ENCODE results near the gene RBM44. TPM values are rescaled to one million over a fixed set of nuclear protein-coding genes. Genes with fewer than 3 reads are reported as not detected.
A peak's percentile ranks its signal among the peaks of the same experiment; 100 is the strongest.
"Not testable (repeated sequence)": the region's sequence is repeated elsewhere in the genome, so short reads cannot be mapped to it uniquely, and the experiment has no call there.

The RBM44 gene
- total and polyA plus RNA-seq, 2 donors = 0.82 to 0.85 TPM

DNA sequence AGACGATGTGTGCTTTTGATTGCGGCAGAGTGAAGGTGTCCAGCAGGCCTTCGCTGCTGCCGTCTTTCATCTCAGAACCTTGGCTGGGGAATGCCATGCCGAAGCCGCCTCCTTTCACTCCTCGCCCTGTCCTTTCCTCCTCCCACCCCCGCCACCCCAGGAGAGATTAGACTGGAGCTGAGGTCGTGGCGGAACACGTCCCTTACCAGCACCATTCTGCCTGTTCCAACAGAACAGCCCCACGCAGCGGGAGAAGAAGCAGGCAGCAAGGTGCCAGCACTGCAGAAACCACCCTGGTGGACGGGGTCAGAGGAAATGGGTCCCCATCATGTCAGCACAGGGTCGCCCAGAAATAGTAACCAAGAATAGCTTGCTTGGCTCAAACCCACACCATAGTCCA, 24.8 kb upstream of the RBM44 start:
- 98% methylated on average over 15 of the region's 15 CpGs for WGBS
- Histone ChIP-seq H3K9me3 (ENCODE audit: control insufficient read depth in 2 of 2, insufficient read depth in 1 of 2, low read length in 1 of 2) (no peaks in the 10 kb centered on the region), H3K36me3 (ENCODE audit: control insufficient read depth in 2 of 2, insufficient read depth in 2 of 2, low read length in 1 of 2) (peaks cover 35 to 37% of the 10 kb centered on the region in 2 donors), H3K4me1 (ENCODE audit: control insufficient read depth in 2 of 2, insufficient read depth in 2 of 2, low read length in 2 of 2) (no peaks in the 10 kb centered on the region), H3K27ac (ENCODE audit: low read depth in 1 of 2, low read length in 1 of 2) (no peak overlapping the region), H3K4me3 (ENCODE audit: low read length in 2 of 2) (no peak overlapping the region), H3K27me3 (ENCODE audit: control insufficient read depth in 2 of 2, insufficient read depth in 1 of 2, low read length in 1 of 2) (no peaks in the 10 kb centered on the region)
- DNase-seq (ENCODE audit: low read depth in 6 of 9, low spot score in 9 of 9) = no peak

DNA sequence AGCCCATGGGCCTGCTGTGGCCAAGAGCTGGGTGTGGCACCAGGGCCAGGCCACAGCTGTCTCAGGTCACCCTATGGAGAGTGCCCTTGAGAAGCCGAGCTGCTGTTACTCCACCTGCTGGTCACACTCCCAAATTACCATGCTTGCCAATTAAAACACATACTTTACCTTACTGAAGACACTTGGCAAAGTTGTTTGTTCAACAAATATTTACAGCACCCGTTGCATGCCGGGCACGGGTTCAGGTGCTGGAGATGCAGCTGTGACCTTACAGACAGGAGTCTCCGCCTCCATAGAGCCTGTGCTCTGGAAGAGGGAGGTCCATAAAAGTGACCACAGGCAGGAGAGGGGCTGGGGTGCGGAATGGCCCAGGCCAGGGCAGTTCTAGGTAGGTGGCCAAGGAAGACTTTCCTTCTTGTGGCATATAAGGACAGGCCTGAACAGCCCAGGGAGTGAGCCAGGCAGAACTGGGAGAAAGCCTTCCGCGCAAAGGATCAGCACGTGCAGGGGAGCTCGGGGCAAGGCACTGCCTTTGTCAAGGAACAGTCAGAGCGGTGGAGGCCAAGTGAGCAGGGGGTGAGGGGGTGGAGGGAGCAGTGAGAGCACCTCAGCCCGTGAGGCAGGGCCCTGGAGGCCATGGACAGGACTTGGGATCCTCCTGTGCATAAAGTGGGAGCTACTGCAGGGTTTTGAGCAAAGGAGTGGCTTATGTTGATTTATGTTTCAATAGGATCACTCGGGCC, 23.6 kb upstream of the RBM44 start:
- H3K27ac ChIP-seq (ENCODE audit: low read depth in 1 of 2, low read length in 1 of 2) = no peak overlapping the region

DNA sequence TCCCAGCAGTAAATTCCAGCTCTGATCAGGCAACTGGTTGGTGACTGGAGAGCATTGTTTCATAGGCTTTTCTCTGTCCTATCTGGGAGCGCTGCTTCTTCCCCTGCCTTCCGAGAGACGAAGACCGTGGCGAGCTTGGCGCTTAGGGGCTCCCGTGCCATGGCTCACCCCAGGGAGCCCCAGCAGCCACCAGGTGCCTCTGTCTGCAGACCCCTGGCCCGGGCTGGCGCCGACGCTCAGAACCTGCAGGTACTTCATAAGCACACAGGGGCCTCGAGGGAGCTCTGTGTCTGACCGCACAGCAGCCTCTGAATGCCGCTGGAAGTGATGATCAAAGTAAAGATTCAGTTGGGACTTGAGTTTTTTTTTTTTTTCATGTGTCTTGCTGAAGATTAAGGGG, 19.1 kb upstream of the RBM44 start:
- Histone ChIP-seq H3K27ac (ENCODE audit: low read depth in 1 of 2, low read length in 1 of 2) (no peak overlapping the region), H3K4me1 (ENCODE audit: control insufficient read depth in 2 of 2, insufficient read depth in 2 of 2, low read length in 2 of 2) (no peaks in the 10 kb centered on the region), H3K36me3 (ENCODE audit: control insufficient read depth in 2 of 2, insufficient read depth in 2 of 2, low read length in 1 of 2) (peaks cover 35 to 43% of the 10 kb centered on the region in 2 donors), H3K4me3 (ENCODE audit: low read length in 2 of 2) (no peak overlapping the region), H3K27me3 (ENCODE audit: control insufficient read depth in 2 of 2, insufficient read depth in 1 of 2, low read length in 1 of 2) (no peaks in the 10 kb centered on the region), H3K9me3 (ENCODE audit: control insufficient read depth in 2 of 2, insufficient read depth in 1 of 2, low read length in 1 of 2) (peaks cover 2 to 10% of the 10 kb centered on the region in 2 donors)
- 98% methylated on average over 14 of the region's 14 CpGs for WGBS
- peak in 1 of 9 donors; percentile 1 for DNase-seq (ENCODE audit: low read depth in 6 of 9, low spot score in 9 of 9)

More for the DNA sequence above, 23.6 kb upstream of the RBM44 start:
- no peaks in the 10 kb centered on the region for H3K4me1 ChIP-seq (ENCODE audit: control insufficient read depth in 2 of 2, insufficient read depth in 2 of 2, low read length in 2 of 2)
- no peaks in the 10 kb centered on the region for H3K9me3 ChIP-seq (ENCODE audit: control insufficient read depth in 2 of 2, insufficient read depth in 1 of 2, low read length in 1 of 2)
- no peak overlapping the region for H3K4me3 ChIP-seq (ENCODE audit: low read length in 2 of 2)
- peak in 8 of 9 donors; percentile 13 to 54 (median 26) for DNase-seq (ENCODE audit: low read depth in 6 of 9, low spot score in 9 of 9)
- H3K27me3 ChIP-seq (ENCODE audit: control insufficient read depth in 2 of 2, insufficient read depth in 1 of 2, low read length in 1 of 2) = no peaks in the 10 kb centered on the region
- 94% methylated on average over 13 of the region's 13 CpGs for WGBS
- peaks cover 34 to 39% of the 10 kb centered on the region in 2 donors for H3K36me3 ChIP-seq (ENCODE audit: control insufficient read depth in 2 of 2, insufficient read depth in 2 of 2, low read length in 1 of 2)

DNA sequence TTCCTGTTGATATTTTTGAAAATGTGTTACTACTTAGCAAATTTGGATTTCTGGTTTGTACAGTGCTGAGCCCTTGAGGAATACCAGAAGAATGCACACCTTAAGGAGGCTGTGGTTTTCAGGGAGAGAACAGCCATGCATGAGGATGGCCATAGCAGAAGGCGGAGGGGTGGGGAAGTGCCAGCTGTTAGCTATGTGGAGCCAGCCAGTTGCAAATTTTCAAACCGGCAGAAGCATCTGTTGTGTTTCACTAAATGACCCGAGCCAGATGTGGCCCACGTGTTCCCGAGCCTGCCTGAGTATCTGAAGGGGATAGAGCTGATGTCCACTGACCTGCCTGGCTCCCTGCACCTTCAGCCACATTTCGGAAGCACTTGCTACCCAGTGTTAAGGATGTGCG, 16.4 kb upstream of the RBM44 start:
- Histone ChIP-seq H3K4me1 (ENCODE audit: control insufficient read depth in 2 of 2, insufficient read depth in 2 of 2, low read length in 2 of 2) (no peaks in the 10 kb centered on the region), H3K36me3 (ENCODE audit: control insufficient read depth in 2 of 2, insufficient read depth in 2 of 2, low read length in 1 of 2) (peaks cover 27 to 42% of the 10 kb centered on the region in 2 donors), H3K27ac (ENCODE audit: low read depth in 1 of 2, low read length in 1 of 2) (no peak overlapping the region), H3K4me3 (ENCODE audit: low read length in 2 of 2) (no peak overlapping the region), H3K27me3 (ENCODE audit: control insufficient read depth in 2 of 2, insufficient read depth in 1 of 2, low read length in 1 of 2) (no peaks in the 10 kb centered on the region), H3K9me3 (ENCODE audit: control insufficient read depth in 2 of 2, insufficient read depth in 1 of 2, low read length in 1 of 2) (peaks cover 5 to 19% of the 10 kb centered on the region in 2 donors)
- no peak for DNase-seq (ENCODE audit: low read depth in 6 of 9, low spot score in 9 of 9)
- WGBS = 97% methylated on average over 7 of the region's 7 CpGs

- Histone ChIP-seq H3K36me3 (ENCODE audit: control insufficient read depth in 2 of 2, insufficient read depth in 2 of 2, low read length in 1 of 2) (peaks cover 22 to 35% of the 10 kb centered on the region in 2 donors), H3K9me3 (ENCODE audit: control insufficient read depth in 2 of 2, insufficient read depth in 1 of 2, low read length in 1 of 2) (peaks cover 5 to 20% of the 10 kb centered on the region in 2 donors)
- not testable (repeated sequence) for H3K4me1 ChIP-seq (ENCODE audit: control insufficient read depth in 2 of 2, insufficient read depth in 2 of 2, low read length in 2 of 2); H3K27me3 ChIP-seq (ENCODE audit: control insufficient read depth in 2 of 2, insufficient read depth in 1 of 2, low read length in 1 of 2); DNase-seq (ENCODE audit: low read depth in 6 of 9, low spot score in 9 of 9); H3K27ac ChIP-seq (ENCODE audit: low read depth in 1 of 2, low read length in 1 of 2); H3K4me3 ChIP-seq (ENCODE audit: low read length in 2 of 2)
- WGBS = 98% methylated on average over 2 of the region's 5 CpGs
These were observed 14.9 kb upstream of the RBM44 start for GRCh38 chr2:237783678-237784077.

- peaks cover 3 to 20% of the 10 kb centered on the region in 2 donors for H3K9me3 ChIP-seq (ENCODE audit: control insufficient read depth in 2 of 2, insufficient read depth in 1 of 2, low read length in 1 of 2)
- no peak for DNase-seq (ENCODE audit: low read depth in 6 of 9, low spot score in 9 of 9)
- H3K27ac ChIP-seq (ENCODE audit: low read depth in 1 of 2, low read length in 1 of 2) = no peak overlapping the region
- WGBS = 96% methylated on average over 4 of the region's 4 CpGs
- no peak overlapping the region for H3K4me3 ChIP-seq (ENCODE audit: low read length in 2 of 2)
- H3K36me3 ChIP-seq (ENCODE audit: control insufficient read depth in 2 of 2, insufficient read depth in 2 of 2, low read length in 1 of 2) = peaks cover 0 to 11% of the 10 kb centered on the region in 2 donors
- H3K4me1 ChIP-seq (ENCODE audit: control insufficient read depth in 2 of 2, insufficient read depth in 2 of 2, low read length in 2 of 2) = no peaks in the 10 kb centered on the region
- H3K27me3 ChIP-seq (ENCODE audit: control insufficient read depth in 2 of 2, insufficient read depth in 1 of 2, low read length in 1 of 2) = no peaks in the 10 kb centered on the region
These were observed 11.6 kb upstream of the RBM44 start for GRCh38 chr2:237786936-237787335.

- no peaks in the 10 kb centered on the region for H3K4me1 ChIP-seq (ENCODE audit: control insufficient read depth in 2 of 2, insufficient read depth in 2 of 2, low read length in 2 of 2)
- H3K27ac ChIP-seq (ENCODE audit: low read depth in 1 of 2, low read length in 1 of 2) = no peak overlapping the region
- peaks cover 3 to 11% of the 10 kb centered on the region in 2 donors for H3K9me3 ChIP-seq (ENCODE audit: control insufficient read depth in 2 of 2, insufficient read depth in 1 of 2, low read length in 1 of 2)
- no peak overlapping the region for H3K4me3 ChIP-seq (ENCODE audit: low read length in 2 of 2)
- no peak for DNase-seq (ENCODE audit: low read depth in 6 of 9, low spot score in 9 of 9)
- H3K36me3 ChIP-seq (ENCODE audit: control insufficient read depth in 2 of 2, insufficient read depth in 2 of 2, low read length in 1 of 2) = no peaks in the 10 kb centered on the region
- no peaks in the 10 kb centered on the region for H3K27me3 ChIP-seq (ENCODE audit: control insufficient read depth in 2 of 2, insufficient read depth in 1 of 2, low read length in 1 of 2)
- 89% methylated on average over 4 of the region's 4 CpGs for WGBS
These were observed 8.2 kb upstream of the RBM44 start for GRCh38 chr2:237790353-237790752.

DNA sequence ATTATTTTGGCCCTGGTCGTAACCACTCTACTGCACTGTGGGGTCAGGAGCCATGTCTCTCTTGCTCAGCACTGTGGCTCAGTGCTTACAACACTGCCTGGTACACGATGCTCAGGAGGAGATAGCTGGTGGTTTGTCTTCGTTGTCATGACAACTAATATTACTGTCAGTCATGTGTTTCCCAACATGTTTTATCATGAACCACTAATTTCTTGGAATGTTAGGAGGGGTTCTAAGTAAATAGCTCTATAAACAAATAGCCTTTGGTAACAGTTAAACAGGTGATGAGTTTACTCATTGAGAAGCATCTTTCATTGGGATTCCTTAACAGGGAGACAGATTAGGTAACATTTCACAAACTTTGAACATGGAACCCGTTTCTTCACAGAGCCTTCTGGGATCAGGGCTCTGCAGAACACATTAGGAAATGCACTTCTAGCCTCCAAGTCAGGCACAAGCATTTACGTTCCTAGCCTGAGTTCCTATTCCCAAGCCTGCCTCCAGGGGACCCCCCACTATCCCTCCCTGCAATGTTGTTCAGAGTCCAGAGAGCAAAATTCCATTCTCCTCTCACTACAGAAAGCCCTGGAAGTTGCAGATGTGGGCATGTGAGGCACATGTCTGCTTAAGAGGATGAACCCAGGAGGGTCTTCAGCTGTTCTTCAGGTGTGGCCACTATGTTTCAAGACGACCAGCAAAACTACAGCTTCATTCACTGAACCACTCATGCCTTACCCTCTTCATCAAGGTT, 6.4 kb upstream of the RBM44 start:
- WGBS = 94% methylated on average over 6 of the region's 6 CpGs

GRCh38 chr2:237797253-237797652, 1.3 kb upstream of the RBM44 start:
- Histone ChIP-seq H3K27ac (ENCODE audit: low read depth in 1 of 2, low read length in 1 of 2) (no peak overlapping the region), H3K4me3 (ENCODE audit: low read length in 2 of 2) (no peak overlapping the region), H3K36me3 (ENCODE audit: control insufficient read depth in 2 of 2, insufficient read depth in 2 of 2, low read length in 1 of 2) (no peaks in the 10 kb centered on the region), H3K27me3 (ENCODE audit: control insufficient read depth in 2 of 2, insufficient read depth in 1 of 2, low read length in 1 of 2) (no peaks in the 10 kb centered on the region), H3K9me3 (ENCODE audit: control insufficient read depth in 2 of 2, insufficient read depth in 1 of 2, low read length in 1 of 2) (peaks cover 0 to 12% of the 10 kb centered on the region in 2 donors), H3K4me1 (ENCODE audit: control insufficient read depth in 2 of 2, insufficient read depth in 2 of 2, low read length in 2 of 2) (no peaks in the 10 kb centered on the region)
- 97% methylated on average over 3 of the region's 3 CpGs for WGBS
- no peak for DNase-seq (ENCODE audit: low read depth in 6 of 9, low spot score in 9 of 9)

More for the DNA sequence above, 6.4 kb upstream of the RBM44 start:
- H3K27ac ChIP-seq (ENCODE audit: low read depth in 1 of 2, low read length in 1 of 2) = no peak overlapping the region
- H3K27me3 ChIP-seq (ENCODE audit: control insufficient read depth in 2 of 2, insufficient read depth in 1 of 2, low read length in 1 of 2) = no peaks in the 10 kb centered on the region
- H3K9me3 ChIP-seq (ENCODE audit: control insufficient read depth in 2 of 2, insufficient read depth in 1 of 2, low read length in 1 of 2) = peaks cover 0 to 1% of the 10 kb centered on the region in 2 donors
- H3K36me3 ChIP-seq (ENCODE audit: control insufficient read depth in 2 of 2, insufficient read depth in 2 of 2, low read length in 1 of 2) = no peaks in the 10 kb centered on the region
- no peaks in the 10 kb centered on the region for H3K4me1 ChIP-seq (ENCODE audit: control insufficient read depth in 2 of 2, insufficient read depth in 2 of 2, low read length in 2 of 2)
- H3K4me3 ChIP-seq (ENCODE audit: low read length in 2 of 2) = no peak overlapping the region
- DNase-seq (ENCODE audit: low read depth in 6 of 9, low spot score in 9 of 9) = no peak
